K562 (cell line): ENCODE measurements around the gene VGF. TPM values are rescaled to one million over a fixed set of nuclear protein-coding genes. Genes with fewer than 3 reads are reported as not detected.

Experiments
- ARNT ChIP-seq, 2 experiments: fragments of 450-650 bp; IDR thresholded peaks; 2 replicates each; pipeline ENCODE4 v1.6.1; 2016; ENCODE audit warnings: mild to moderate bottlenecking in 1 of 2
- BCOR ChIP-seq: fragments of 450-650 bp; IDR thresholded peaks from 2 replicates; pipeline ENCODE4 v1.6.1; 2016
- CREB1 ChIP-seq, 2 experiments: sonication (generic) in 1 of 2; formaldehyde crosslinking in 1 of 2; IDR thresholded peaks; 2 replicates each; pipeline versions ENCODE4 v1.6.1 to v1.8.0; 2012 to 2022; ENCODE audit warnings: inconsistent platforms in 1 of 2, mild to moderate bottlenecking in 1 of 2, missing genetic modification reagents in 1 of 2, moderate library complexity in 1 of 2
- LARP7 ChIP-seq: fragments of 450-650 bp; IDR thresholded peaks from 2 replicates; pipeline ENCODE4 v1.6.1; 2016
- MYNN ChIP-seq, 2 experiments: sonication (generic); formaldehyde crosslinking in 1 of 2; IDR thresholded peaks; 2 replicates each; pipeline versions ENCODE4 v1.5.0 to v1.6.1; 2016 to 2020; ENCODE audit warnings: antibody characterized with exemption in 1 of 2, missing genetic modification reagents in 1 of 2
- RBM25 ChIP-seq: fragments of 200-400 bp; formaldehyde crosslinking; IDR thresholded peaks from 2 replicates; pipeline ENCODE4 v1.6.1; 2018; ENCODE audit warnings: low read length, low read depth, moderate library complexity; ENCODE audit not compliant: severe bottlenecking
- TOE1 ChIP-seq, 2 experiments: fragments of 450-650 bp in 1 of 2; sonication (generic) in 1 of 2; formaldehyde crosslinking in 1 of 2; IDR thresholded peaks; 2 replicates each; pipeline versions ENCODE4 v1.7.1 to v1.8.0; 2016 to 2022; ENCODE audit warnings: borderline replicate concordance in 2 of 2, mild to moderate bottlenecking in 2 of 2, antibody characterized with exemption in 1 of 2, inconsistent platforms in 1 of 2, low read depth in 1 of 2, missing genetic modification reagents in 1 of 2, moderate library complexity in 1 of 2
- ZNF184 ChIP-seq: sonication (generic); formaldehyde crosslinking; IDR thresholded peaks from 2 replicates; pipeline ENCODE4 v1.5.0; 2020; ENCODE audit warnings: missing genetic modification reagents
- ZNF232 ChIP-seq: sonication (generic); formaldehyde crosslinking; IDR thresholded peaks from 2 replicates; pipeline ENCODE4 v1.8.0; 2022; ENCODE audit warnings: mild to moderate bottlenecking, missing genetic modification reagents
- ZNF699 ChIP-seq: fragments of 250-450 bp; sonication (Bioruptor Pico); IDR thresholded peaks from 2 replicates; pipeline ENCODE4 v1.8.0; 2021; ENCODE audit warnings: mild to moderate bottlenecking, moderate library complexity; ENCODE audit not compliant: insufficient replicate concordance
- polyA plus RNA-seq, 8 experiments: library from polyadenylated mRNA; depleted of rRNA in 4 of 8; stranded (reverse) in 5 of 8; unstranded in 3 of 8; fragments of >200 nt; fragmentation: Nextera tagmentation in 2 of 8; fragmentation: Illumina TruSeq in 1 of 8; extraction: Ambion mirVana in 2 of 8; extraction: Trizol in 1 of 8; gene quantifications; 2 replicates each; pipeline versions ENCODE4 v1.2.1 to v1.2.3, GENCODE V29; 2011 to 2014; ENCODE audit warnings: inconsistent platforms in 1 of 8, missing spikeins in 1 of 8
- total RNA-seq, 7 experiments: library from RNA; depleted of rRNA in 6 of 7; stranded (reverse); fragments of >200 nt in 6 of 7; fragmentation: Illumina TruSeq in 2 of 7; extraction: Trizol in 2 of 7; gene quantifications; 2 replicates each; pipeline versions ENCODE4 v1.2.1 to v1.2.3, GENCODE V29; 2011 to 2021; ENCODE audit warnings: low replicate concordance in 1 of 7
- TF ChIP-seq, protein P1 (sequence below): sonication (generic); formaldehyde crosslinking; IDR thresholded peaks from 2 replicates; pipeline ENCODE4 v1.8.0; 2022; ENCODE audit warnings: mild to moderate bottlenecking, low read depth, missing genetic modification reagents
- TF ChIP-seq, protein P2 (sequence below), 3 experiments: IDR thresholded peaks in 2 of 3; conservative IDR thresholded peaks in 1 of 3; 2 replicates each; pipeline ENCODE4 v1.5.1; 2011 to 2012; ENCODE audit warnings: low read length in 3 of 3, mild to moderate bottlenecking in 3 of 3, control low read depth in 2 of 3, improper control_type of control experiment in 1 of 3, inconsistent platforms in 1 of 3, low read depth in 1 of 3, mixed read lengths in 1 of 3, moderate library complexity in 1 of 3; ENCODE audit not compliant: insufficient read depth in 2 of 3
- TF ChIP-seq, protein P3 (sequence below): fragments of 450-650 bp; IDR thresholded peaks from 2 replicates; pipeline ENCODE4 v1.7.0; 2016; ENCODE audit warnings: borderline replicate concordance
- TF ChIP-seq, protein P4 (sequence below), 2 experiments: fragments of 450-650 bp in 1 of 2; sonication (generic) in 1 of 2; formaldehyde crosslinking; conservative IDR thresholded peaks; 2 replicates each; pipeline versions ENCODE4 v1.4.0 to v1.8.1; 2020 to 2022; ENCODE audit warnings: mild to moderate bottlenecking in 1 of 2, missing genetic modification reagents in 1 of 2
- TF ChIP-seq, protein P5 (sequence below): fragments of 450-650 bp; IDR thresholded peaks from 2 replicates; pipeline ENCODE4 v1.6.1; 2017; ENCODE audit warnings: mild to moderate bottlenecking, moderate library complexity

VGF gene
- total and polyA plus RNA-seq, 9 of the 15 experiments (the other 6 are each of a cell fraction or from before 2014, with no cell fraction given): 0.03 to 5.7 (median 0.34) TPM

DNA sequence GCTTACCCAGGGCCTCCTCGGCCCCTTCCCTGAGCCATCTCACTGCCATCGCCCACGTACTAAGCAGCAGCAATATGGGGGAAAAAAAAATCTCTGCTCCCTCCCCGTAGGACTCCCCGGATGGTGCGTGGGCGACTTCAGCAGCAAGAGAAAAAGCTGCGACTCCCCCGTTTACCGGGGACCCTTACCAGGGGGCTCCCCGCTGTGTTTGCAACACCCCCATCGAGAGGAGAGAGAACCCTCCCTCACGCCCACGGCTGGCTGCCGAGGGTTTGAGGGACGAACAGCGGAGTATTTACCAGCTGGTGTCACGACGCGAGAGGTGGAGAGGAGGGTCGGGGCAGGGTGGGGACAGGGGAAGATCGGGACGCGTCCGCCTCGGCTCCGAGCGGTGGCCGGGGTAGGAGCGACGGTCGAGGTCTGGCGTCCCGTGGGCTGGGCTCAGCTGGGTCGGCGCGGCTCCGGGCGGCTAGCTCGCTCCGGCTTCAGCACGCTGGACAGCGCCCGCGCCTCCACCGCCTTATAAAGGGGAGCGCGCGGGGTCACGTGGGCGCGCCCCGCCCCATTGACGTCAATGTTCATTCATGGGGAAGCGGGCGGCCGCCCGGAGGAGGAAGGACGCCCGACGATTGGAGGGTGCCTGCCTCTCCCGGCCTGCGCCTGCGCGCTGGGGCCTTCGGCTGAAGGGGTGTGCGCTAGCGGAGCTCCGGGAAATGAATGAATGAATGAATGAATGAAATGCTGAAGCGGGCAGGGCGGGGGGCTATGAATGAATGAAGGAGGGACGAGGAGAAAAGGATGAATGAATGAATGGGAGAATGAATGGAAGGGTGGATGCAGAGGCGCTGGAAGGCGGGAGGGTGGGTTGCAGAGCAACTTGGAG, at the start of gene VGF (continued):
- TF ChIP-seq, protein P1, sequence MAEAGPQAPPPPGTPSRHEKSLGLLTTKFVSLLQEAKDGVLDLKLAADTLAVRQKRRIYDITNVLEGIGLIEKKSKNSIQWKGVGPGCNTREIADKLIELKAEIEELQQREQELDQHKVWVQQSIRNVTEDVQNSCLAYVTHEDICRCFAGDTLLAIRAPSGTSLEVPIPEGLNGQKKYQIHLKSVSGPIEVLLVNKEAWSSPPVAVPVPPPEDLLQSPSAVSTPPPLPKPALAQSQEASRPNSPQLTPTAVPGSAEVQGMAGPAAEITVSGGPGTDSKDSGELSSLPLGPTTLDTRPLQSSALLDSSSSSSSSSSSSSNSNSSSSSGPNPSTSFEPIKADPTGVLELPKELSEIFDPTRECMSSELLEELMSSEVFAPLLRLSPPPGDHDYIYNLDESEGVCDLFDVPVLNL (CRISPR knock-in tag): peak; percentile 92
- TF ChIP-seq TOE1 (IDR thresholded peaks at IDR 0.05; ENCODE audit: borderline replicate concordance) (peak; percentile 96), TOE1 (CRISPR knock-in tag; IDR thresholded peaks at IDR 0.05; ENCODE audit: borderline replicate concordance, low read depth) (peak; percentile 97; the same call in 1 of the 2 replicates), BCOR (peak; percentile 22; the same call in 1 of the 2 replicates), ARNT (IDR thresholded peaks at IDR 0.05) (no peak), ZNF184 (CRISPR knock-in tag) (no peak), ZNF232 (peak; percentile 98), MYNN (IDR thresholded peaks at IDR 0.05) (peak; percentile 31; the same call in 1 of the 2 replicates), MYNN (CRISPR knock-in tag; IDR thresholded peaks at IDR 0.05) (no peak), ZNF699 (CRISPR knock-in tag) (no peak), RBM25 (no peak), LARP7 (no peak), CREB1 (IDR thresholded peaks at IDR 0.05) (peak; percentile 84), CREB1 (CRISPR knock-in tag; IDR thresholded peaks at IDR 0.05) (peak; percentile 93)
- TF ChIP-seq, protein P2, sequence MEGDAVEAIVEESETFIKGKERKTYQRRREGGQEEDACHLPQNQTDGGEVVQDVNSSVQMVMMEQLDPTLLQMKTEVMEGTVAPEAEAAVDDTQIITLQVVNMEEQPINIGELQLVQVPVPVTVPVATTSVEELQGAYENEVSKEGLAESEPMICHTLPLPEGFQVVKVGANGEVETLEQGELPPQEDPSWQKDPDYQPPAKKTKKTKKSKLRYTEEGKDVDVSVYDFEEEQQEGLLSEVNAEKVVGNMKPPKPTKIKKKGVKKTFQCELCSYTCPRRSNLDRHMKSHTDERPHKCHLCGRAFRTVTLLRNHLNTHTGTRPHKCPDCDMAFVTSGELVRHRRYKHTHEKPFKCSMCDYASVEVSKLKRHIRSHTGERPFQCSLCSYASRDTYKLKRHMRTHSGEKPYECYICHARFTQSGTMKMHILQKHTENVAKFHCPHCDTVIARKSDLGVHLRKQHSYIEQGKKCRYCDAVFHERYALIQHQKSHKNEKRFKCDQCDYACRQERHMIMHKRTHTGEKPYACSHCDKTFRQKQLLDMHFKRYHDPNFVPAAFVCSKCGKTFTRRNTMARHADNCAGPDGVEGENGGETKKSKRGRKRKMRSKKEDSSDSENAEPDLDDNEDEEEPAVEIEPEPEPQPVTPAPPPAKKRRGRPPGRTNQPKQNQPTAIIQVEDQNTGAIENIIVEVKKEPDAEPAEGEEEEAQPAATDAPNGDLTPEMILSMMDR (IDR thresholded peaks at IDR 0.05 in 2 of 3, conservative IDR thresholded peaks at IDR 0.05 in 1 of 3; ENCODE audit: insufficient read depth in 2 of 3, low read depth in 1 of 3, low read length in 3 of 3): no peak
- TF ChIP-seq, protein P3, sequence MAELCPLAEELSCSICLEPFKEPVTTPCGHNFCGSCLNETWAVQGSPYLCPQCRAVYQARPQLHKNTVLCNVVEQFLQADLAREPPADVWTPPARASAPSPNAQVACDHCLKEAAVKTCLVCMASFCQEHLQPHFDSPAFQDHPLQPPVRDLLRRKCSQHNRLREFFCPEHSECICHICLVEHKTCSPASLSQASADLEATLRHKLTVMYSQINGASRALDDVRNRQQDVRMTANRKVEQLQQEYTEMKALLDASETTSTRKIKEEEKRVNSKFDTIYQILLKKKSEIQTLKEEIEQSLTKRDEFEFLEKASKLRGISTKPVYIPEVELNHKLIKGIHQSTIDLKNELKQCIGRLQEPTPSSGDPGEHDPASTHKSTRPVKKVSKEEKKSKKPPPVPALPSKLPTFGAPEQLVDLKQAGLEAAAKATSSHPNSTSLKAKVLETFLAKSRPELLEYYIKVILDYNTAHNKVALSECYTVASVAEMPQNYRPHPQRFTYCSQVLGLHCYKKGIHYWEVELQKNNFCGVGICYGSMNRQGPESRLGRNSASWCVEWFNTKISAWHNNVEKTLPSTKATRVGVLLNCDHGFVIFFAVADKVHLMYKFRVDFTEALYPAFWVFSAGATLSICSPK: no peak
- TF ChIP-seq, protein P4, sequence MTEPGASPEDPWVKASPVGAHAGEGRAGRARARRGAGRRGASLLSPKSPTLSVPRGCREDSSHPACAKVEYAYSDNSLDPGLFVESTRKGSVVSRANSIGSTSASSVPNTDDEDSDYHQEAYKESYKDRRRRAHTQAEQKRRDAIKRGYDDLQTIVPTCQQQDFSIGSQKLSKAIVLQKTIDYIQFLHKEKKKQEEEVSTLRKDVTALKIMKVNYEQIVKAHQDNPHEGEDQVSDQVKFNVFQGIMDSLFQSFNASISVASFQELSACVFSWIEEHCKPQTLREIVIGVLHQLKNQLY (CRISPR knock-in tag; conservative IDR thresholded peaks at IDR 0.05): peak in 1 of 2 experiments; percentile 95; a peak in 2 of 4 replicates
- TF ChIP-seq, protein P5, sequence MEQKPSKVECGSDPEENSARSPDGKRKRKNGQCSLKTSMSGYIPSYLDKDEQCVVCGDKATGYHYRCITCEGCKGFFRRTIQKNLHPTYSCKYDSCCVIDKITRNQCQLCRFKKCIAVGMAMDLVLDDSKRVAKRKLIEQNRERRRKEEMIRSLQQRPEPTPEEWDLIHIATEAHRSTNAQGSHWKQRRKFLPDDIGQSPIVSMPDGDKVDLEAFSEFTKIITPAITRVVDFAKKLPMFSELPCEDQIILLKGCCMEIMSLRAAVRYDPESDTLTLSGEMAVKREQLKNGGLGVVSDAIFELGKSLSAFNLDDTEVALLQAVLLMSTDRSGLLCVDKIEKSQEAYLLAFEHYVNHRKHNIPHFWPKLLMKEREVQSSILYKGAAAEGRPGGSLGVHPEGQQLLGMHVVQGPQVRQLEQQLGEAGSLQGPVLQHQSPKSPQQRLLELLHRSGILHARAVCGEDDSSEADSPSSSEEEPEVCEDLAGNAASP: no peak
